ENCODE data around the gene MEGF9. TPM values are rescaled to one million over a fixed set of nuclear protein-coding genes. Genes with fewer than 3 reads are reported as not detected.

MEGF9 gene
- total and polyA plus RNA-seq, 7 donors: 2.5 to 21.0 (median 11.8) TPM

- TF ChIP-seq CTCF (IDR thresholded peaks at IDR 0.05): no peak
- TF ChIP-seq POLR2AphosphoS5 (IDR thresholded peaks at IDR 0.05): no peak
- TF ChIP-seq EP300 (IDR thresholded peaks at IDR 0.05): no peak
- no peak for TF ChIP-seq POLR2A (IDR thresholded peaks at IDR 0.05)
- 18 to 57% methylated on average over 1 of the region's 1 CpG for WGBS, 2 donors
- Histone ChIP-seq H3K27me3 (no peaks in the 10 kb centered on the region), H3K4me1 (no peaks in the 10 kb centered on the region), H3K9me3 (no peaks in the 10 kb centered on the region), H3K4me3 (no peak overlapping the region), H3K27ac (no peak overlapping the region), H3K36me3 (no peaks in the 10 kb centered on the region)
- intact Hi-C loops (cut with DNase I): no loop called here
- no peak for DNase-seq
Measured at GRCh38 chr9:120741191-120741590, 26.9 kb upstream of the MEGF9 start.

GRCh38 chr9:120740132-120740531 is 25.9 kb upstream of the MEGF9 start:
- Histone ChIP-seq H3K27ac (no peak overlapping the region), H3K4me3 (no peak overlapping the region), H3K27me3 (no peaks in the 10 kb centered on the region), H3K4me1 (peaks cover 0 to 2% (median under 1%) of the 10 kb centered on the region in 4 donors), H3K9me3 (no peaks in the 10 kb centered on the region), H3K36me3 (no peaks in the 10 kb centered on the region)
- DNase-seq: no peak
- intact Hi-C loops (cut with DNase I): no loop called here
- TF ChIP-seq POLR2AphosphoS5 (IDR thresholded peaks at IDR 0.05) (no peak), CTCF (IDR thresholded peaks at IDR 0.05) (no peak), EP300 (IDR thresholded peaks at IDR 0.05) (no peak), POLR2A (IDR thresholded peaks at IDR 0.05) (no peak)

GRCh38 chr9:120737416-120738165 is 23.3 kb upstream of the MEGF9 start:
- 93 to 95% methylated on average over 5 of the region's 5 CpGs for WGBS, 2 donors
- no peak for TF ChIP-seq POLR2AphosphoS5 (IDR thresholded peaks at IDR 0.05)
- no peak for TF ChIP-seq EP300 (IDR thresholded peaks at IDR 0.05)
- no peak for TF ChIP-seq CTCF (IDR thresholded peaks at IDR 0.05)
- TF ChIP-seq POLR2A (IDR thresholded peaks at IDR 0.05): no peak
- Histone ChIP-seq H3K36me3 (no peaks in the 10 kb centered on the region), H3K4me3 (no peak overlapping the region), H3K27ac (no peak overlapping the region), H3K27me3 (no peaks in the 10 kb centered on the region), H3K9me3 (no peaks in the 10 kb centered on the region), H3K4me1 (peaks cover 0 to 7% (median 2%) of the 10 kb centered on the region in 4 donors)
- no peak for DNase-seq
- intact Hi-C loops (cut with DNase I): no loop called here

- H3K27ac ChIP-seq: no peak overlapping the region
- DNase-seq: no peak
- H3K9me3 ChIP-seq: no peaks in the 10 kb centered on the region
- no peaks in the 10 kb centered on the region for H3K27me3 ChIP-seq
- WGBS, 2 donors: 86 to 96% methylated on average over 2 of the region's 2 CpGs
- intact Hi-C loops (cut with DNase I): no loop called here
- TF ChIP-seq POLR2A (IDR thresholded peaks at IDR 0.05) (no peak), CTCF (IDR thresholded peaks at IDR 0.05) (no peak), POLR2AphosphoS5 (IDR thresholded peaks at IDR 0.05) (no peak), EP300 (IDR thresholded peaks at IDR 0.05) (no peak)
- H3K36me3 ChIP-seq: no peaks in the 10 kb centered on the region
- H3K4me3 ChIP-seq: no peak overlapping the region
- H3K4me1 ChIP-seq: peaks cover 0 to 7% (median 2%) of the 10 kb centered on the region in 4 donors
Measured at GRCh38 chr9:120736881-120737280, 22.6 kb upstream of the MEGF9 start.

Measured in sigmoid colon (tissue), 7 donors.